Chondrocyte (in vitro differentiated cells): ENCODE results near the gene SRSF1. TPM values are rescaled to one million over a fixed set of nuclear protein-coding genes. Genes with fewer than 3 reads are reported as not detected.

Source experiments
- DNase-seq: peaks from one replicate; pipeline ENCODE4 v3.0.0; 2021; ENCODE audit warnings: mixed read lengths, low spot score
- H3K27ac Mint-ChIP-seq: one replicate; pipeline ENCODE4 v1.8.0; 2021; ENCODE audit warnings: mild to moderate bottlenecking, moderate library complexity, mixed read lengths; ENCODE audit not compliant: unreplicated experiment
- H3K27me3 Mint-ChIP-seq: 2 replicates; pipeline ENCODE4 v1.8.0; 2021; ENCODE audit warnings: low read depth, mixed read lengths
- H3K36me3 Mint-ChIP-seq: 2 replicates; pipeline ENCODE4 v1.8.0; 2021; ENCODE audit warnings: low read depth, mixed read lengths
- H3K4me1 Mint-ChIP-seq: 2 replicates; pipeline ENCODE4 v1.8.0; 2021; ENCODE audit warnings: low read depth, mild to moderate bottlenecking, mixed read lengths
- H3K4me3 Mint-ChIP-seq: one replicate; pipeline ENCODE4 v1.8.0; 2021; ENCODE audit warnings: mild to moderate bottlenecking, moderate library complexity, mixed read lengths; ENCODE audit not compliant: unreplicated experiment
- H3K9me3 Mint-ChIP-seq: 2 replicates; pipeline ENCODE4 v1.8.0; 2021; ENCODE audit warnings: low read depth, mixed read lengths
- total RNA-seq: library from RNA; stranded (reverse); gene quantifications from 3 replicates; pipeline ENCODE4 v1.2.1, GENCODE V29; 2021
- TF ChIP-seq, protein P1 (sequence below): fragments of 200-600 bp; sonication (generic); IDR thresholded peaks from 2 replicates; pipeline ENCODE4 v1.5.0; 2021; ENCODE audit warnings: antibody characterized with exemption, mild to moderate bottlenecking, moderate library complexity

Gene SRSF1
- total RNA-seq, 1 donor from 2014 or later = 115 TPM

DNA sequence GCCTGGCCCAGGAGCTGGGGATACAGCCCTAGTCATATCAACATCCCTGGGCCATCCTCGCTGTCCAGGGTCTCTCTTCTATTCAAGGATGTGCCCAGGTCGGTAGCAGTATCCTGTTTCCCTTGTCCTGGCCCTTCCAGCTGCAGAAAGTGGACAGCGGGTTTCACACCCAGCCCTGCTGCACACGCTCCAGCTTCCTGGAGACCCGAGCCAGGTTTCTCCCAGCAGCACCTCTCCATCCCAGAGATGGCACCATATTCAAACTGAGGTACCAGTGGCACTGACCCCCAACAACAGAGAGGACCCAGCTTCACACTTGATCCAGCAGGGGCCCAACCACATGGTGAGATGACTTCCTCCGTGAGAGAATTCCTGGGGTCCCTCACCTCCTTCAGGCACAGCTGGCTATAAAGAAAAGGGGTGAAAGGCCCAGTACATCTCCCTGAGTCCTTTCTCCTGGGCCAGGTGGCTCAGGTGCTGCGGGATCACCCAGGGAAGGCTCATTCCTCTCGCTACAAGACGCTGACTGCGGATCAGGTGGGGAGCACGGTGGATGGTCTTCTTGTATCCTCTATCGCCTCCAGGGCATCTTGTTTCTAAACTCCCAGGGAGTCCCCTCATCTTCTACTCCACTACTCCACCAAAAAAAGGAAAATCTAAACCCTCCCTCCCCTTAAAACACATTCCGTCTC is 53.2 kb downstream of the SRSF1 start:
- H3K9me3 Mint-ChIP-seq = no peaks in the 10 kb centered on the region
- H3K36me3 Mint-ChIP-seq = no peaks in the 10 kb centered on the region
- H3K4me3 Mint-ChIP-seq = peak overlapping the region; percentile 74
- TF ChIP-seq, protein P1, sequence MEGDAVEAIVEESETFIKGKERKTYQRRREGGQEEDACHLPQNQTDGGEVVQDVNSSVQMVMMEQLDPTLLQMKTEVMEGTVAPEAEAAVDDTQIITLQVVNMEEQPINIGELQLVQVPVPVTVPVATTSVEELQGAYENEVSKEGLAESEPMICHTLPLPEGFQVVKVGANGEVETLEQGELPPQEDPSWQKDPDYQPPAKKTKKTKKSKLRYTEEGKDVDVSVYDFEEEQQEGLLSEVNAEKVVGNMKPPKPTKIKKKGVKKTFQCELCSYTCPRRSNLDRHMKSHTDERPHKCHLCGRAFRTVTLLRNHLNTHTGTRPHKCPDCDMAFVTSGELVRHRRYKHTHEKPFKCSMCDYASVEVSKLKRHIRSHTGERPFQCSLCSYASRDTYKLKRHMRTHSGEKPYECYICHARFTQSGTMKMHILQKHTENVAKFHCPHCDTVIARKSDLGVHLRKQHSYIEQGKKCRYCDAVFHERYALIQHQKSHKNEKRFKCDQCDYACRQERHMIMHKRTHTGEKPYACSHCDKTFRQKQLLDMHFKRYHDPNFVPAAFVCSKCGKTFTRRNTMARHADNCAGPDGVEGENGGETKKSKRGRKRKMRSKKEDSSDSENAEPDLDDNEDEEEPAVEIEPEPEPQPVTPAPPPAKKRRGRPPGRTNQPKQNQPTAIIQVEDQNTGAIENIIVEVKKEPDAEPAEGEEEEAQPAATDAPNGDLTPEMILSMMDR = no peak
- H3K27ac Mint-ChIP-seq = peak overlapping the region; percentile 90
- no peak for DNase-seq
- H3K27me3 Mint-ChIP-seq = no peaks in the 10 kb centered on the region
- peaks cover 58% of the 10 kb centered on the region for H3K4me1 Mint-ChIP-seq

Other genes starting within 250 kb of the SRSF1 start
- 30.3 to 33.3 TPM (median 33.1 TPM) in 3 replicates for gene MRPS23, start 157.2 kb downstream of the SRSF1 start, total RNA-seq
- 32.9 to 47.7 TPM (median 41.9 TPM) in 3 replicates for gene CUEDC1, start 51.8 kb downstream of the SRSF1 start, total RNA-seq
- 26.6 to 43.6 TPM (median 39.6 TPM) in 3 replicates for gene VEZF1, start 19.0 kb downstream of the SRSF1 start, total RNA-seq
- 15.7 to 17.1 TPM (median 16.0 TPM) in 3 replicates for gene DYNLL2, start 76.2 kb upstream of the SRSF1 start, total RNA-seq
- gene OR4D1, start 141.1 kb upstream of the SRSF1 start, total RNA-seq = not detected in 3 replicates
- gene OR4D2, start 159.7 kb upstream of the SRSF1 start, total RNA-seq = not detected in 3 replicates
- gene EPX, start 185.5 kb upstream of the SRSF1 start, total RNA-seq = not detected in 3 replicates
- gene MKS1, start 212.0 kb upstream of the SRSF1 start, total RNA-seq = 11.5 to 16.9 TPM (median 16.2 TPM) in 3 replicates
- not detected in 3 replicates for gene LPO, start 231.3 kb upstream of the SRSF1 start, total RNA-seq